ENCODE results near the gene TBC1D21.
A peak's percentile ranks its signal among the peaks of the same experiment; 100 is the strongest.

GRCh38 chr15:73897441-73898261 is 24.3 kb downstream of the TBC1D21 start:
- TF ChIP-seq CTCF (IDR thresholded peaks at IDR 0.05) (peak in 2 of 3 donors; percentile 27 to 35), POLR2AphosphoS5 (IDR thresholded peaks at IDR 0.05) (no peak)
